GM12878 (cell line): Measurements from ENCODE around the gene RAP1GDS1. TPM values are rescaled to one million over a fixed set of nuclear protein-coding genes. Genes with fewer than 3 reads are reported as not detected.

Source experiments
- ATAC-seq: fragments of 200-7000 bp; cut with Tn5 transposase; 3 replicates; pipeline ENCODE4 v1.9.1; 2020; ENCODE audit warnings: mild to moderate bottlenecking, moderate library complexity
- BruUV-seq: library from RNA; stranded (reverse); fragments of 400-500 nt; replicated peaks from 2 replicates; lab custom pipeline; 2021; lab: Mats Ljungman, UMichigan
- CTCF ChIA-PET: fragments of 300-600 bp; sonication (Branson Sonifier 250); formaldehyde crosslinking; extraction: SDS; loops from one replicate; lab custom pipeline; 2021; ENCODE audit warnings: inconsistent platforms; lab: Yijun Ruan, JAX
- POLR2A ChIA-PET: fragments of 350-600 bp; formaldehyde crosslinking; extraction: SDS; loops from one replicate; lab custom pipeline; 2021; ENCODE audit warnings: inconsistent platforms; lab: Charles Lee
- RAD21 ChIA-PET: fragments of 300-600 bp; sonication (Branson Sonifier 250); formaldehyde crosslinking; loops from one replicate; lab custom pipeline; 2023; ENCODE audit warnings: antibody characterized with exemption; ENCODE audit not compliant: unreplicated experiment; lab: Charles Lee
- SMC1A ChIA-PET: fragments of 300-600 bp; sonication (Branson Sonifier 250); formaldehyde crosslinking; loops from one replicate; lab custom pipeline; 2023; ENCODE audit not compliant: unreplicated experiment, uncharacterized antibody; lab: Charles Lee
- DNase-seq: peaks from one replicate; pipeline ENCODE4 v3.0.0-alpha.2; 2011; ENCODE audit warnings: low read depth, low spot score
- FAIRE-seq: peaks from 3 replicates; lab custom pipeline; 2011; peaks lifted over from hg19 to GRCh38; lab: Jason Lieb, UNC
- H2AFZ ChIP-seq: 2 replicates; pipeline ENCODE4 v1.6.0; 2011; ENCODE audit warnings: low read depth, low read length, control low read depth; ENCODE audit not compliant: control insufficient read depth
- H3K27ac ChIP-seq: 2 replicates; pipeline ENCODE4 v1.5.1; 2011; ENCODE audit warnings: control low read depth; ENCODE audit not compliant: control insufficient read depth, insufficient read depth
- H3K27me3 ChIP-seq, 2 experiments: replicated peaks in 1 of 2; 2 replicates each; pipeline versions ENCODE4 v1.6.0 to v1.6.1; 2011; ENCODE audit warnings: low read length in 1 of 2; ENCODE audit not compliant: control insufficient read depth in 2 of 2, insufficient read depth in 2 of 2
- H3K36me3 ChIP-seq, 2 experiments: 2 replicates each; pipeline ENCODE4 v1.5.1; 2011; ENCODE audit warnings: low read length in 1 of 2; ENCODE audit not compliant: control insufficient read depth in 2 of 2, insufficient read depth in 2 of 2
- H3K4me1 ChIP-seq: 2 replicates; pipeline ENCODE4 v1.6.1; 2011; ENCODE audit warnings: mild to moderate bottlenecking, low read length, moderate library complexity, mixed read lengths; ENCODE audit not compliant: control insufficient read depth, insufficient read depth
- H3K4me2 ChIP-seq: 2 replicates; pipeline ENCODE4 v1.6.0; 2011; ENCODE audit warnings: control low read depth; ENCODE audit not compliant: control insufficient read depth, insufficient read depth
- H3K4me3 ChIP-seq: fragments of 200-600 bp; sonication (generic); 2 replicates; pipeline ENCODE4 v1.5.1; 2016
- H3K79me2 ChIP-seq: 2 replicates; pipeline ENCODE4 v1.6.0; 2011; ENCODE audit warnings: low read length; ENCODE audit not compliant: control insufficient read depth, insufficient read depth
- H3K9ac ChIP-seq: 2 replicates; pipeline ENCODE4 v1.8.0; 2011; ENCODE audit warnings: low read length, control low read depth, mixed read lengths; ENCODE audit not compliant: control insufficient read depth, insufficient read depth
- H3K9me3 ChIP-seq: replicated peaks from 3 replicates; pipeline ENCODE4 v1.5.1; 2011; ENCODE audit warnings: mild to moderate bottlenecking, low read length; ENCODE audit not compliant: control insufficient read depth, insufficient read depth
- H4K20me1 ChIP-seq: 2 replicates; pipeline ENCODE4 v1.6.0; 2011; ENCODE audit not compliant: control insufficient read depth, insufficient read depth
- CREM ChIP-seq: IDR thresholded peaks from 2 replicates; pipeline ENCODE4 v1.6.1; 2014; ENCODE audit warnings: antibody characterized with exemption, low read depth
- GABPA ChIP-seq: IDR thresholded peaks from 2 replicates; pipeline ENCODE4 v1.6.1; 2014; ENCODE audit warnings: antibody characterized with exemption, low read depth, mild to moderate bottlenecking, inconsistent platforms
- IKZF1 ChIP-seq: fragments of 450-650 bp; conservative IDR thresholded peaks from 2 replicates; pipeline ENCODE4 v1.6.1; 2017; ENCODE audit warnings: antibody characterized with exemption, mild to moderate bottlenecking
- MEF2A ChIP-seq: IDR thresholded peaks from 2 replicates; pipeline ENCODE4 v1.6.1; 2011; ENCODE audit warnings: low read depth, mild to moderate bottlenecking, low read length, moderate library complexity; ENCODE audit not compliant: insufficient read depth
- POLR2AphosphoS5 ChIP-seq: IDR thresholded peaks from 2 replicates; pipeline ENCODE4 v1.6.1; 2011; ENCODE audit warnings: mild to moderate bottlenecking, low read length, inconsistent platforms
- RB1 ChIP-seq: fragments of 450-650 bp; formaldehyde crosslinking; IDR thresholded peaks from 2 replicates; pipeline ENCODE4 v1.6.1; 2017; ENCODE audit warnings: mild to moderate bottlenecking, borderline replicate concordance
- SREBF1 ChIP-seq: IDR thresholded peaks from 2 replicates; pipeline ENCODE4 v1.6.1; 2012; ENCODE audit warnings: mild to moderate bottlenecking, low read length
- TARDBP ChIP-seq: IDR thresholded peaks from 2 replicates; pipeline ENCODE4 v1.6.1; 2016; ENCODE audit warnings: borderline replicate concordance
- TCF3 ChIP-seq: IDR thresholded peaks from 2 replicates; pipeline ENCODE4 v1.6.1; 2012; ENCODE audit warnings: low read depth, mild to moderate bottlenecking, low read length, borderline replicate concordance; ENCODE audit not compliant: insufficient read depth
- in situ Hi-C: fragments of 300-500 bp; cut with MboI; formaldehyde crosslinking; loops from 9 replicates; pipeline ENCODE4 v1.14.3; 2018; ENCODE audit warnings: mixed read lengths
- intact Hi-C: fragments of 100-400 bp; cut with micrococcal nuclease; formaldehyde crosslinking; loops from one replicate; pipeline ENCODE4 v1.14.2; 2022; ENCODE audit not compliant: unreplicated experiment
- polyA plus RNA-seq, 11 experiments: library from polyadenylated mRNA; depleted of rRNA in 4 of 11; unstranded in 6 of 11; stranded (reverse) in 5 of 11; fragments of >200 nt; fragmentation: Nextera tagmentation in 4 of 11; fragmentation: Illumina TruSeq in 1 of 11; extraction: Ambion mirVana in 4 of 11; extraction: Trizol in 1 of 11; gene quantifications; 1 replicate in 1 of 11; 2 replicates in 10 of 11; pipeline versions ENCODE4 v1.2.1 to v1.2.3, GENCODE V29; 2011 to 2016; ENCODE audit warnings: inconsistent platforms in 2 of 11, missing spikeins in 2 of 11, low read depth in 1 of 11
- total RNA-seq, 4 experiments: library from RNA; depleted of rRNA in 3 of 4; stranded (reverse); fragments of >200 nt in 3 of 4; fragmentation: Illumina TruSeq in 1 of 4; extraction: Trizol in 1 of 4; gene quantifications; 2 replicates each; pipeline versions ENCODE4 v1.2.1 to v1.2.3, GENCODE V29; 2013 to 2021
- TF ChIP-seq, protein P1 (sequence below): IDR thresholded peaks from 2 replicates; pipeline ENCODE4 v1.6.1; 2011; ENCODE audit warnings: low read depth, low read length, improper control_type of control experiment, borderline replicate concordance
- TF ChIP-seq, protein P2 (sequence below): IDR thresholded peaks from 2 replicates; pipeline ENCODE4 v1.6.1; 2012; ENCODE audit warnings: low read depth, low read length, improper control_type of control experiment
- TF ChIP-seq, protein P3 (sequence below): fragments of 450-650 bp; IDR thresholded peaks from 2 replicates; pipeline ENCODE4 v1.6.1; 2017; ENCODE audit warnings: mild to moderate bottlenecking, moderate library complexity
- TF ChIP-seq, protein P4 (sequence below): fragments of 450-650 bp; IDR thresholded peaks from 2 replicates; pipeline ENCODE4 v1.6.1; 2017; ENCODE audit warnings: mild to moderate bottlenecking, low read depth, inconsistent platforms; ENCODE audit not compliant: poor library complexity, severe bottlenecking
- TF ChIP-seq, protein P5 (sequence below): fragments of 450-650 bp; IDR thresholded peaks from 2 replicates; pipeline ENCODE4 v1.6.1; 2014; ENCODE audit warnings: mild to moderate bottlenecking

RAP1GDS1 gene
- total and polyA plus RNA-seq, 10 of the 15 experiments (the other 5 are each of a cell fraction or from before 2014, with no cell fraction given): 12.0 to 30.5 (median 20.7) TPM

DNA sequence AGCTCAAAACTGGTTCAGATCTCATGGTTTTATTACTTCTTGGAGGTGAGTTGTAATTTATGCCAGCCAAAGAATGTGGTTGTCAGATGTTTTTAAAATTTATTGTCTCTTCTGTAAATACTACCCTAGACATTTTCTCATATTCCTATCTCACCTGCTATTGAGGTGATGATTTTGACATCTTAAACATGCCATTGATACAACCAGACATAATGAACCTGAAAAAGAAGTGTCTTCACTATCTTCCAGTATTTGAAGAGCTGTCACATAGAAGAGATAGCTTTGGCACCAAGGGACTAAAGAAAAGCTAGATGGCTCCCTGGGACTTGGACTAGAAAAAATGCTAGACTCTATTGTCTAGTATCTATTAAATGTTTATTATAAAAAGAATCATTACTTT lies 155.7 kb downstream of the RAP1GDS1 start:
- in situ Hi-C loops: no loop called here
- no peak for FAIRE-seq

More for the DNA sequence above, 155.7 kb downstream of the RAP1GDS1 start:
- intact Hi-C loops: no loop called here
- ChIA-PET SMC1A (interaction anchor here (1.5 to 2.9 kb wide), 3 partner anchors 9 to 18 kb away, joined by 3 to 9 read pairs (median 4); no protein-coding TSS in a partner anchor), CTCF (interaction anchor here (0.7 to 2.3 kb wide), 6 partner anchors 8 to 38 kb away, joined by 3 to 9 read pairs (median 3); no protein-coding TSS in a partner anchor), POLR2A (no interaction called here), RAD21 (no interaction called here)
- H3K9ac ChIP-seq: no peak overlapping the region
- H2AFZ ChIP-seq: no peak overlapping the region
- H3K27ac ChIP-seq: no peak overlapping the region
- DNase-seq (no peak), ATAC-seq (no peak)
- no peaks in the 10 kb centered on the region for H3K79me2 ChIP-seq
- H3K36me3 ChIP-seq: no peaks in the 10 kb centered on the region
- no peak overlapping the region for H3K4me3 ChIP-seq
- H4K20me1 ChIP-seq: no peaks in the 10 kb centered on the region
- H3K9me3 ChIP-seq: no peaks in the 10 kb centered on the region; the same call in 2 of the 3 replicates
- no peaks in the 10 kb centered on the region for H3K27me3 ChIP-seq
- H3K4me1 ChIP-seq: no peaks in the 10 kb centered on the region
- BruUV-seq: no TSS peak
- TF ChIP-seq, protein P1, sequence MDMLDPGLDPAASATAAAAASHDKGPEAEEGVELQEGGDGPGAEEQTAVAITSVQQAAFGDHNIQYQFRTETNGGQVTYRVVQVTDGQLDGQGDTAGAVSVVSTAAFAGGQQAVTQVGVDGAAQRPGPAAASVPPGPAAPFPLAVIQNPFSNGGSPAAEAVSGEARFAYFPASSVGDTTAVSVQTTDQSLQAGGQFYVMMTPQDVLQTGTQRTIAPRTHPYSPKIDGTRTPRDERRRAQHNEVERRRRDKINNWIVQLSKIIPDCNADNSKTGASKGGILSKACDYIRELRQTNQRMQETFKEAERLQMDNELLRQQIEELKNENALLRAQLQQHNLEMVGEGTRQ: no peak
- TF ChIP-seq RB1: no peak
- TF ChIP-seq IKZF1: no peak
- no peak for TF ChIP-seq TCF3
- TF ChIP-seq MEF2A: no peak
- no peak for TF ChIP-seq GABPA
- no peak for TF ChIP-seq POLR2AphosphoS5
- no peak for TF ChIP-seq CREM
- TF ChIP-seq, protein P2, sequence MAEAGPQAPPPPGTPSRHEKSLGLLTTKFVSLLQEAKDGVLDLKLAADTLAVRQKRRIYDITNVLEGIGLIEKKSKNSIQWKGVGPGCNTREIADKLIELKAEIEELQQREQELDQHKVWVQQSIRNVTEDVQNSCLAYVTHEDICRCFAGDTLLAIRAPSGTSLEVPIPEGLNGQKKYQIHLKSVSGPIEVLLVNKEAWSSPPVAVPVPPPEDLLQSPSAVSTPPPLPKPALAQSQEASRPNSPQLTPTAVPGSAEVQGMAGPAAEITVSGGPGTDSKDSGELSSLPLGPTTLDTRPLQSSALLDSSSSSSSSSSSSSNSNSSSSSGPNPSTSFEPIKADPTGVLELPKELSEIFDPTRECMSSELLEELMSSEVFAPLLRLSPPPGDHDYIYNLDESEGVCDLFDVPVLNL: no peak
- TF ChIP-seq, protein P3, sequence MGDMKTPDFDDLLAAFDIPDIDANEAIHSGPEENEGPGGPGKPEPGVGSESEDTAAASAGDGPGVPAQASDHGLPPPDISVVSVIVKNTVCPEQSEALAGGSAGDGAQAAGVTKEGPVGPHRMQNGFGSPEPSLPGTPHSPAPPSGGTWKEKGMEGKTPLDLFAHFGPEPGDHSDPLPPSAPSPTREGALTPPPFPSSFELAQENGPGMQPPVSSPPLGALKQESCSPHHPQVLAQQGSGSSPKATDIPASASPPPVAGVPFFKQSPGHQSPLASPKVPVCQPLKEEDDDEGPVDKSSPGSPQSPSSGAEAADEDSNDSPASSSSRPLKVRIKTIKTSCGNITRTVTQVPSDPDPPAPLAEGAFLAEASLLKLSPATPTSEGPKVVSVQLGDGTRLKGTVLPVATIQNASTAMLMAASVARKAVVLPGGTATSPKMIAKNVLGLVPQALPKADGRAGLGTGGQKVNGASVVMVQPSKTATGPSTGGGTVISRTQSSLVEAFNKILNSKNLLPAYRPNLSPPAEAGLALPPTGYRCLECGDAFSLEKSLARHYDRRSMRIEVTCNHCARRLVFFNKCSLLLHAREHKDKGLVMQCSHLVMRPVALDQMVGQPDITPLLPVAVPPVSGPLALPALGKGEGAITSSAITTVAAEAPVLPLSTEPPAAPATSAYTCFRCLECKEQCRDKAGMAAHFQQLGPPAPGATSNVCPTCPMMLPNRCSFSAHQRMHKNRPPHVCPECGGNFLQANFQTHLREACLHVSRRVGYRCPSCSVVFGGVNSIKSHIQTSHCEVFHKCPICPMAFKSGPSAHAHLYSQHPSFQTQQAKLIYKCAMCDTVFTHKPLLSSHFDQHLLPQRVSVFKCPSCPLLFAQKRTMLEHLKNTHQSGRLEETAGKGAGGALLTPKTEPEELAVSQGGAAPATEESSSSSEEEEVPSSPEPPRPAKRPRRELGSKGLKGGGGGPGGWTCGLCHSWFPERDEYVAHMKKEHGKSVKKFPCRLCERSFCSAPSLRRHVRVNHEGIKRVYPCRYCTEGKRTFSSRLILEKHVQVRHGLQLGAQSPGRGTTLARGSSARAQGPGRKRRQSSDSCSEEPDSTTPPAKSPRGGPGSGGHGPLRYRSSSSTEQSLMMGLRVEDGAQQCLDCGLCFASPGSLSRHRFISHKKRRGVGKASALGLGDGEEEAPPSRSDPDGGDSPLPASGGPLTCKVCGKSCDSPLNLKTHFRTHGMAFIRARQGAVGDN: no peak
- no peak for TF ChIP-seq SREBF1
- TF ChIP-seq, protein P4, sequence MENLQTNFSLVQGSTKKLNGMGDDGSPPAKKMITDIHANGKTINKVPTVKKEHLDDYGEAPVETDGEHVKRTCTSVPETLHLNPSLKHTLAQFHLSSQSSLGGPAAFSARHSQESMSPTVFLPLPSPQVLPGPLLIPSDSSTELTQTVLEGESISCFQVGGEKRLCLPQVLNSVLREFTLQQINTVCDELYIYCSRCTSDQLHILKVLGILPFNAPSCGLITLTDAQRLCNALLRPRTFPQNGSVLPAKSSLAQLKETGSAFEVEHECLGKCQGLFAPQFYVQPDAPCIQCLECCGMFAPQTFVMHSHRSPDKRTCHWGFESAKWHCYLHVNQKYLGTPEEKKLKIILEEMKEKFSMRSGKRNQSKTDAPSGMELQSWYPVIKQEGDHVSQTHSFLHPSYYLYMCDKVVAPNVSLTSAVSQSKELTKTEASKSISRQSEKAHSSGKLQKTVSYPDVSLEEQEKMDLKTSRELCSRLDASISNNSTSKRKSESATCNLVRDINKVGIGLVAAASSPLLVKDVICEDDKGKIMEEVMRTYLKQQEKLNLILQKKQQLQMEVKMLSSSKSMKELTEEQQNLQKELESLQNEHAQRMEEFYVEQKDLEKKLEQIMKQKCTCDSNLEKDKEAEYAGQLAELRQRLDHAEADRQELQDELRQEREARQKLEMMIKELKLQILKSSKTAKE: no peak
- TF ChIP-seq, protein P5, sequence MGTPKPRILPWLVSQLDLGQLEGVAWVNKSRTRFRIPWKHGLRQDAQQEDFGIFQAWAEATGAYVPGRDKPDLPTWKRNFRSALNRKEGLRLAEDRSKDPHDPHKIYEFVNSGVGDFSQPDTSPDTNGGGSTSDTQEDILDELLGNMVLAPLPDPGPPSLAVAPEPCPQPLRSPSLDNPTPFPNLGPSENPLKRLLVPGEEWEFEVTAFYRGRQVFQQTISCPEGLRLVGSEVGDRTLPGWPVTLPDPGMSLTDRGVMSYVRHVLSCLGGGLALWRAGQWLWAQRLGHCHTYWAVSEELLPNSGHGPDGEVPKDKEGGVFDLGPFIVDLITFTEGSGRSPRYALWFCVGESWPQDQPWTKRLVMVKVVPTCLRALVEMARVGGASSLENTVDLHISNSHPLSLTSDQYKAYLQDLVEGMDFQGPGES: no peak
- TF ChIP-seq TARDBP: no peak
- H3K4me2 ChIP-seq: no peak overlapping the region
